WTC11 (cell line): ENCODE data around the gene CAMSAP3. TPM values are rescaled to one million over a fixed set of nuclear protein-coding genes. Genes with fewer than 3 reads are reported as not detected.

ENCODE experiments used
- ATAC-seq: fragments of 200-7000 bp; cut with Tn5 transposase; 2 replicates; pipeline ENCODE4 v1.10.0; 2021; ENCODE audit warnings: mild to moderate bottlenecking, moderate library complexity
- CTCF ChIA-PET: fragments of 300-600 bp; sonication (Branson Sonifier 250); formaldehyde crosslinking; loops from one replicate; lab custom pipeline; 2021; ENCODE audit warnings: antibody characterized with exemption; lab: Charles Lee
- POLR2A ChIA-PET: fragments of 350-600 bp; sonication (Branson Sonifier 250); formaldehyde crosslinking; loops from one replicate; lab custom pipeline; 2021; ENCODE audit warnings: antibody characterized with exemption; lab: Charles Lee
- DNase-seq: peaks from one replicate; pipeline ENCODE4 v3.0.0; 2021; ENCODE audit warnings: low spot score
- H3K27ac Mint-ChIP-seq: 2 replicates; pipeline ENCODE4 v1.8.0; 2021; ENCODE audit warnings: mixed read lengths
- H3K27me3 Mint-ChIP-seq: 2 replicates; pipeline ENCODE4 v1.8.0; 2021; ENCODE audit warnings: low read depth, mild to moderate bottlenecking, moderate library complexity, mixed read lengths
- H3K36me3 Mint-ChIP-seq: 2 replicates; pipeline ENCODE4 v1.8.0; 2021; ENCODE audit warnings: mixed read lengths
- H3K4me1 Mint-ChIP-seq: 2 replicates; pipeline ENCODE4 v1.8.0; 2022; ENCODE audit warnings: mixed read lengths
- H3K4me3 Mint-ChIP-seq: 2 replicates; pipeline ENCODE4 v1.8.0; 2021; ENCODE audit warnings: mild to moderate bottlenecking, moderate library complexity, mixed read lengths
- H3K9me3 Mint-ChIP-seq: 2 replicates; pipeline ENCODE4 v1.8.0; 2021; ENCODE audit warnings: mixed read lengths
- ATF1 ChIP-seq: sonication (generic); formaldehyde crosslinking; IDR thresholded peaks from 2 replicates; pipeline ENCODE4 v1.8.1; 2023; ENCODE audit warnings: mild to moderate bottlenecking, moderate library complexity, missing genetic modification reagents
- CBFB ChIP-seq: sonication (generic); formaldehyde crosslinking; IDR thresholded peaks from 2 replicates; pipeline ENCODE4 v1.8.1; 2022; ENCODE audit warnings: mild to moderate bottlenecking, low read depth, missing genetic modification reagents
- CTCF ChIP-seq: fragments of 200-600 bp; IDR thresholded peaks from 2 replicates; pipeline ENCODE4 v1.8.0; 2022; ENCODE audit warnings: antibody characterized with exemption
- E2F4 ChIP-seq: sonication (generic); formaldehyde crosslinking; IDR thresholded peaks from 2 replicates; pipeline ENCODE4 v1.8.1; 2022; ENCODE audit warnings: low read depth, mild to moderate bottlenecking, moderate library complexity, missing genetic modification reagents, borderline replicate concordance
- IRF1 ChIP-seq: sonication (generic); formaldehyde crosslinking; IDR thresholded peaks from 2 replicates; pipeline ENCODE4 v1.8.0; 2023; ENCODE audit warnings: missing genetic modification reagents
- KAT7 ChIP-seq: sonication (generic); formaldehyde crosslinking; IDR thresholded peaks from 2 replicates; pipeline ENCODE4 v1.8.1; 2023; ENCODE audit warnings: missing genetic modification reagents, mild to moderate bottlenecking, borderline replicate concordance
- NR3C1 ChIP-seq: sonication (generic); formaldehyde crosslinking; conservative IDR thresholded peaks from 2 replicates; pipeline ENCODE4 v1.8.1; 2023; ENCODE audit warnings: low read depth, mild to moderate bottlenecking, missing genetic modification reagents
- PRDM15 ChIP-seq: sonication (generic); formaldehyde crosslinking; IDR thresholded peaks from 2 replicates; pipeline ENCODE4 v1.8.0; 2022; ENCODE audit warnings: missing genetic modification reagents
- RELA ChIP-seq: sonication (generic); formaldehyde crosslinking; IDR thresholded peaks from 2 replicates; pipeline ENCODE4 v1.8.1; 2022; ENCODE audit warnings: missing genetic modification reagents, mild to moderate bottlenecking, borderline replicate concordance
- SMAD4 ChIP-seq: sonication (generic); formaldehyde crosslinking; IDR thresholded peaks from 2 replicates; pipeline ENCODE4 v1.8.0; 2022; ENCODE audit warnings: mild to moderate bottlenecking, missing genetic modification reagents
- STAT6 ChIP-seq: sonication (generic); formaldehyde crosslinking; conservative IDR thresholded peaks from 2 replicates; pipeline ENCODE4 v1.8.1; 2023; ENCODE audit warnings: mild to moderate bottlenecking, low read depth, missing genetic modification reagents, moderate library complexity
- ZNF121 ChIP-seq: sonication (generic); formaldehyde crosslinking; IDR thresholded peaks from 2 replicates; pipeline ENCODE4 v1.8.0; 2023; ENCODE audit warnings: missing genetic modification reagents
- ZNF232 ChIP-seq: sonication (generic); formaldehyde crosslinking; IDR thresholded peaks from 2 replicates; pipeline ENCODE4 v1.8.0; 2022; ENCODE audit warnings: mild to moderate bottlenecking, missing genetic modification reagents
- total RNA-seq: library from RNA; stranded (reverse); gene quantifications from 3 replicates; pipeline ENCODE4 v1.2.3, GENCODE V29; 2021
- TF ChIP-seq, protein P1 (sequence below): sonication (generic); formaldehyde crosslinking; IDR thresholded peaks from 2 replicates; pipeline ENCODE4 v1.8.1; 2022; ENCODE audit warnings: low read depth, missing genetic modification reagents, borderline replicate concordance
- TF ChIP-seq, protein P2 (sequence below): fragments of 250-450 bp; sonication (Bioruptor Pico); IDR thresholded peaks from 2 replicates; pipeline ENCODE4 v1.9.0; 2021; ENCODE audit warnings: mild to moderate bottlenecking

The CAMSAP3 gene
- total RNA-seq, 1 experiment from 2014 or later: 27.8 TPM

- TF ChIP-seq CTCF (no peak), ZNF121 (CRISPR knock-in tag) (no peak), STAT6 (CRISPR knock-in tag) (no peak)
Observed at GRCh38 chr19:7618348-7618747, 22.7 kb downstream of the CAMSAP3 start (continued).

DNA sequence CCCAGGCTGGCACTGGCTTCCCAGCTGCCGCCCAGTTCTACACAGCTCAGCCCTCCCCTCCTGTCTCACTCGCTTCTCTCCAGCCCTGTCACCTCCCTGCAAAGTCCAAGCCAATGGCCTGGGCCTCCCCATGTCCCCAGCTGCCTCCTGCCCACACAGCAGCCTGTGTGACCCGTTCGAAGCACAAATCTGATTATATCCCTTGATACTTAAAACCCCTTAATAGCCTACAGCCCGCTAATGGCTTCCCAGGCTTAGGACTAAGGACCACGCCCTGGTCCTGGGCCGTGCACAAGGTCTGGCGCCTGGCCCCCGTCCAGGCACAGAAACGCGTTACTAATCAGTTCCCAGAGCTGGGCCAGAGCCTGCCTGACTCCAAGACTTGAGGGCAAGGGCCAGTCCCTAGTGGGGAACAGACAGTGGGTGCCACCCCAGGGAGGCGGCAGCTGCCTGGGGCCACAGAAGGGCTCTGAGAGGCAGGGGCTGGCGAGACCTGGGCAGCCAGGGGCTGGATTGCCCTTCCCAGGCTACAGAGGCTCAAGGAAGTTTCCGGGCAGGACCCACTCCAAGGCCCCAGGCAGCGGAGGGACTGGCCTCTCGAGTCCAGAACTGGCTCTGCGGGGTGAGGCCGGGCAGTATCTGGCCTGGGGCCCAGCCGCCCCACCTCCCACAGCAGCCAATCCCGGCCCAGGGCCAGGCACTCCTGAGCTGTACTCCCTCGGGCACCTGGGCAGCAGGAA, 23.3 kb downstream of the CAMSAP3 start:
- ChIA-PET POLR2A (no interaction called here), CTCF (interaction anchor here (0.7 to 2.5 kb wide), 1 partner anchor 51 kb away, joined by 3 to 9 read pairs; no protein-coding TSS in a partner anchor)
- no peak for DNase-seq
- ATAC-seq: no peak
- Mint-ChIP-seq H3K9me3 (no peaks in the 10 kb centered on the region), H3K36me3 (peaks cover 26% of the 10 kb centered on the region), H3K27me3 (no peaks in the 10 kb centered on the region; the same call in 1 of the 2 replicates), H3K27ac (no peak overlapping the region), H3K4me1 (no peaks in the 10 kb centered on the region), H3K4me3 (no peak overlapping the region)
- no peak for TF ChIP-seq NR3C1 (CRISPR knock-in tag)
- TF ChIP-seq E2F4: no peak
- no peak for TF ChIP-seq IRF1 (CRISPR knock-in tag)
- TF ChIP-seq SMAD4: no peak
- no peak for TF ChIP-seq CBFB (CRISPR knock-in tag)
- TF ChIP-seq, protein P1, sequence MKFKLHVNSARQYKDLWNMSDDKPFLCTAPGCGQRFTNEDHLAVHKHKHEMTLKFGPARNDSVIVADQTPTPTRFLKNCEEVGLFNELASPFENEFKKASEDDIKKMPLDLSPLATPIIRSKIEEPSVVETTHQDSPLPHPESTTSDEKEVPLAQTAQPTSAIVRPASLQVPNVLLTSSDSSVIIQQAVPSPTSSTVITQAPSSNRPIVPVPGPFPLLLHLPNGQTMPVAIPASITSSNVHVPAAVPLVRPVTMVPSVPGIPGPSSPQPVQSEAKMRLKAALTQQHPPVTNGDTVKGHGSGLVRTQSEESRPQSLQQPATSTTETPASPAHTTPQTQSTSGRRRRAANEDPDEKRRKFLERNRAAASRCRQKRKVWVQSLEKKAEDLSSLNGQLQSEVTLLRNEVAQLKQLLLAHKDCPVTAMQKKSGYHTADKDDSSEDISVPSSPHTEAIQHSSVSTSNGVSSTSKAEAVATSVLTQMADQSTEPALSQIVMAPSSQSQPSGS (CRISPR knock-in tag): no peak
- TF ChIP-seq ZNF232 (CRISPR knock-in tag): no peak
- no peak for TF ChIP-seq ZNF121 (CRISPR knock-in tag)
- TF ChIP-seq, protein P2, sequence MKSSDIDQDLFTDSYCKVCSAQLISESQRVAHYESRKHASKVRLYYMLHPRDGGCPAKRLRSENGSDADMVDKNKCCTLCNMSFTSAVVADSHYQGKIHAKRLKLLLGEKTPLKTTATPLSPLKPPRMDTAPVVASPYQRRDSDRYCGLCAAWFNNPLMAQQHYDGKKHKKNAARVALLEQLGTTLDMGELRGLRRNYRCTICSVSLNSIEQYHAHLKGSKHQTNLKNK (CRISPR knock-in tag): no peak
- TF ChIP-seq ATF1: no peak
- no peak for TF ChIP-seq RELA (CRISPR knock-in tag)
- TF ChIP-seq PRDM15 (CRISPR knock-in tag): no peak
- no peak for TF ChIP-seq KAT7 (CRISPR knock-in tag)
